SU-DHL-6 (cell line): Measurements from ENCODE around the gene ZNF354C.

Source experiments
- EZH2phosphoT487 ChIP-seq: fragments of 200-600 bp; sonication (generic), shearing (Covaris generic); conservative IDR thresholded peaks from 2 replicates; pipeline ENCODE4 v1.6.1; 2018; ENCODE audit warnings: mild to moderate bottlenecking, antibody characterized with exemption, low read length, moderate library complexity, mixed read lengths
- TF ChIP-seq, protein P1 (sequence below): fragments of 200-600 bp; sonication (generic); IDR thresholded peaks from one replicate; pipeline ENCODE4 v1.5.1; 2017; ENCODE audit warnings: antibody characterized with exemption, mild to moderate bottlenecking, low read length, moderate library complexity; ENCODE audit not compliant: insufficient read depth, poor library complexity, severe bottlenecking

DNA sequence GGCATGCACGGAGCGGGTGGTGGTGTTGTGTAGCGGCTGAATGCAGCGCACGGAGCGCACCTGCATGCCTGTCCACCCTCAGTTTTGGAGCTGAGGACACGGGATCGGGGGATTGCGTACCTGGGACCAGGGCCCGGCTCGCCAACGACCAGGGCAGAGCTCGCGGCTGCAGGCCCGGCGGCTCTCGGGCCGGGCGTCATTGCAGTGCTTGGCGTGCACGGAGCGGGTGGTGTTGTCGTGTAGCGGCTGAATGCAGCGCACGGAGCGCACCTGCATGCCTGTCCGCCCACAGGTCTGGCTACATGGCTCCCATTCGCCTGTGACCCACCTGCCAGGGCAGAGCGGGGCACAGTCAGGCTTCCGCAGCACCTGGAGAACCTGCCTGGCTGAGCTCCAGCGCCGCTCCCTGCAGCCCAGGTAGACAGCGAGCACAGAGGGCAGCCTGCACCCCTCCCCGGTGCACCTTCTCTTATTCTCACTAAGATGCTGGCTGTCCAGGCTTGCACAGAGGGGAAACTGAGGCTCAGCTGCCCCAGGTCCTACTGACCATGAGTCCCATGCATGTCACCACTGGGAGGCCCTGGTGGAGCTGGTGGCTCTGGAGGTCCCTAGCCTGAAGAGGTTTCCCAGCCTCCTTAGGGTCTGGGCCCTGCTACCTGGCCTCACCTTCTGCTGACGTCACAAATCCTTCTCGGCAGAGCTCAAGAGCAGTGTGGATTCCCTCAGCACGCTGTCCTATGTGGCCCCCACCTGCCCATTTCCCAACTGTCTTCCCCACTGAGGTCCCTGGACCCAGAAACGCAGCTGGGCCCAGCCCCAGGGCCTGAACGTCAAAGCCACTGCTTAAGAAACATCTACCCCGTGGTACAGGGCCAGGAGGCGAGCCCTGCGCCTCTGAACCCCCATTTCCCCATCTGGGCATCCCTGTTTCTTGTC is 64.9 kb downstream of the ZNF354C start:
- TF ChIP-seq EZH2phosphoT487, result no peak
- TF ChIP-seq, protein P1, sequence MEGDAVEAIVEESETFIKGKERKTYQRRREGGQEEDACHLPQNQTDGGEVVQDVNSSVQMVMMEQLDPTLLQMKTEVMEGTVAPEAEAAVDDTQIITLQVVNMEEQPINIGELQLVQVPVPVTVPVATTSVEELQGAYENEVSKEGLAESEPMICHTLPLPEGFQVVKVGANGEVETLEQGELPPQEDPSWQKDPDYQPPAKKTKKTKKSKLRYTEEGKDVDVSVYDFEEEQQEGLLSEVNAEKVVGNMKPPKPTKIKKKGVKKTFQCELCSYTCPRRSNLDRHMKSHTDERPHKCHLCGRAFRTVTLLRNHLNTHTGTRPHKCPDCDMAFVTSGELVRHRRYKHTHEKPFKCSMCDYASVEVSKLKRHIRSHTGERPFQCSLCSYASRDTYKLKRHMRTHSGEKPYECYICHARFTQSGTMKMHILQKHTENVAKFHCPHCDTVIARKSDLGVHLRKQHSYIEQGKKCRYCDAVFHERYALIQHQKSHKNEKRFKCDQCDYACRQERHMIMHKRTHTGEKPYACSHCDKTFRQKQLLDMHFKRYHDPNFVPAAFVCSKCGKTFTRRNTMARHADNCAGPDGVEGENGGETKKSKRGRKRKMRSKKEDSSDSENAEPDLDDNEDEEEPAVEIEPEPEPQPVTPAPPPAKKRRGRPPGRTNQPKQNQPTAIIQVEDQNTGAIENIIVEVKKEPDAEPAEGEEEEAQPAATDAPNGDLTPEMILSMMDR, result no peak
